ENCODE results near the gene FAR1. TPM values are rescaled to one million over a fixed set of nuclear protein-coding genes. Genes with fewer than 3 reads are reported as not detected.

The FAR1 gene
- polyA plus RNA-seq, 1 of the 3 experiments (the other 2 are of a cell fraction), result 29.0 TPM

DNA sequence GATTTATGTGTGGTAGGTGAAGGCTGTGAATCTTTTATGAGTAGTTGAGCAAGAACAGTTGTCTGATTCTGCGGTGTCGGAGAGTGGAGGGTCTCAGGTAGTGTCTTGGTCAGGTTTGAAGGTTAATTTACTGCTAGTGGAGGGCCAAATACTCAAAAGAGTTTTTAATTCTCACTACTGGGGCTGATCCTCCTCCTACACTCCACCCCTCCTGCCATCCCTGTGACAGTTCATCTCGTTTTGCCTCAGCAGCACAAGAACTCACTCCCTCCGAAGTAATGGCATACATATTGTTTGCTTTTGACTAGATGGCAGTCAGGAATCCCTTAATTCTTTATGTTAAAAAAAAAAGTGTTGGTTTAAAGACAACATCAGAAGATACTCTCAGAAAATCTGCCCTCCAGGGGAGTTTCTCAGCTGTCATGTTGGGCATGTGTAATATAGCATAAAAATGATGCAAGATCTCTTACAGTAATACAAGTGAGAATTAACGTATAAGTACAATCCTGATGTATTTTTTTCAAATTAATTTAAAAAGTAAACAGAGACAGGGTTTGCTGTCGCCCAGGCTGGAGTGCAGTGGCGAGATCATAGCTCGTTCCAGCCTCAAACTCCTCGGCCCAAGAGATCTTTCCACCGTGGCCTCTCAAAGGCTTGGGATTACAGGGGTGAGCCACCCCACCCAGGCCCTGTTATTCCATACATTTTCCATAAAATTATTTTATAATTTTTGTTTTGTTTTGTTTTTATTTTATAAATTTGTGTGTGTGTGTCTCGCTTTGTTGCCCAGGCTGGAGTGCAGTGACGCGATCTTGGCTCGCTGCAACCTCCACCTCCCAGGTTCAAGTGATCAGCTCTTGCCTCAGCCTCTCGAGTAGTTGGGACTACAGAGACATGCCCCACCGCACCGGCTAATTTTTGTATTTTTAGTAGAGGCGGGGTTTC, 1.3 kb downstream of the FAR1 start:
- Histone ChIP-seq H3F3A (replicated peaks; ENCODE audit: insufficient read depth) (peaks cover 9% of the 10 kb centered on the region), H3K4me3 (ENCODE audit: low read depth in 2 of 2, low read length in 1 of 2) (peak overlapping the region; percentile 62 to 85), H3K9me2 (no peaks in the 10 kb centered on the region), H3K27ac (ENCODE audit: low read depth in 2 of 2, low read length in 1 of 2) (peak overlapping the region; percentile 56 to 63; a peak in 2 of 4 replicates), H3K4me1 (ENCODE audit: control insufficient read depth in 1 of 2, insufficient read depth in 2 of 2, low read depth in 1 of 2, low read length in 1 of 2) (peaks cover 0 to 11% of the 10 kb centered on the region in 2 experiments; a peak in 2 of 4 replicates), H3K27me3 (ENCODE audit: insufficient read depth) (no peaks in the 10 kb centered on the region), H3K4me2 (peak overlapping the region; percentile 80), H3K9me3 (no peaks in the 10 kb centered on the region), H2AFZ (ENCODE audit: low read depth) (peak overlapping the region; percentile 69; the same call in 1 of the 2 replicates), H3K9ac (peak overlapping the region; percentile 85), H3K36me3 (replicated peaks in 1 of 2; ENCODE audit: control insufficient read depth in 1 of 2, insufficient read depth in 2 of 2, low read length in 1 of 2) (no peaks in the 10 kb centered on the region), H3K79me2 (ENCODE audit: insufficient read depth) (peaks cover 59% of the 10 kb centered on the region), H4K20me1 (ENCODE audit: insufficient read depth) (peaks cover 52% of the 10 kb centered on the region)
- ChIA-PET POLR2A (interaction anchor here (0.6 kb wide), 1 partner anchor 17 kb away, joined by 5 read pairs; no protein-coding TSS in a partner anchor), CTCF (interaction anchor here (0.8 to 1.6 kb wide), 3 partner anchors 17 to 335 kb away, joined by 3 to 6 read pairs (median 3); no protein-coding TSS in a partner anchor)
- 69% methylated on average over 18 of the region's 18 CpGs for WGBS (ENCODE audit: low lambda C conversion rate)
- TF ChIP-seq MEF2A (IDR thresholded peaks at IDR 0.05; ENCODE audit: borderline replicate concordance, low read depth) (no peak), YY1 (IDR thresholded peaks at IDR 0.05; ENCODE audit: low read depth) (no peak), CHD2 (IDR thresholded peaks at IDR 0.05; ENCODE audit: low read length, partially characterized antibody) (no peak), NFIC (IDR thresholded peaks at IDR 0.05; ENCODE audit: borderline replicate concordance) (no peak), TAF1 (IDR thresholded peaks at IDR 0.05; ENCODE audit: borderline replicate concordance, low read depth, low read length) (no peak), TCF12 (IDR thresholded peaks at IDR 0.05) (no peak), JUND (IDR thresholded peaks at IDR 0.05) (no peak), GATA2 (CRISPR knock-in tag; IDR thresholded peaks at IDR 0.05) (no peak), NRF1 (IDR thresholded peaks at IDR 0.05; ENCODE audit: low read depth, low read length) (no peak), MXI1 (IDR thresholded peaks at IDR 0.05; ENCODE audit: low read depth, low read length) (no peak), RAD21 (IDR thresholded peaks at IDR 0.05; ENCODE audit: low read length) (no peak), RXRA (IDR thresholded peaks at IDR 0.05; ENCODE audit: borderline replicate concordance, low read depth) (no peak)
- TF ChIP-seq, protein P1, sequence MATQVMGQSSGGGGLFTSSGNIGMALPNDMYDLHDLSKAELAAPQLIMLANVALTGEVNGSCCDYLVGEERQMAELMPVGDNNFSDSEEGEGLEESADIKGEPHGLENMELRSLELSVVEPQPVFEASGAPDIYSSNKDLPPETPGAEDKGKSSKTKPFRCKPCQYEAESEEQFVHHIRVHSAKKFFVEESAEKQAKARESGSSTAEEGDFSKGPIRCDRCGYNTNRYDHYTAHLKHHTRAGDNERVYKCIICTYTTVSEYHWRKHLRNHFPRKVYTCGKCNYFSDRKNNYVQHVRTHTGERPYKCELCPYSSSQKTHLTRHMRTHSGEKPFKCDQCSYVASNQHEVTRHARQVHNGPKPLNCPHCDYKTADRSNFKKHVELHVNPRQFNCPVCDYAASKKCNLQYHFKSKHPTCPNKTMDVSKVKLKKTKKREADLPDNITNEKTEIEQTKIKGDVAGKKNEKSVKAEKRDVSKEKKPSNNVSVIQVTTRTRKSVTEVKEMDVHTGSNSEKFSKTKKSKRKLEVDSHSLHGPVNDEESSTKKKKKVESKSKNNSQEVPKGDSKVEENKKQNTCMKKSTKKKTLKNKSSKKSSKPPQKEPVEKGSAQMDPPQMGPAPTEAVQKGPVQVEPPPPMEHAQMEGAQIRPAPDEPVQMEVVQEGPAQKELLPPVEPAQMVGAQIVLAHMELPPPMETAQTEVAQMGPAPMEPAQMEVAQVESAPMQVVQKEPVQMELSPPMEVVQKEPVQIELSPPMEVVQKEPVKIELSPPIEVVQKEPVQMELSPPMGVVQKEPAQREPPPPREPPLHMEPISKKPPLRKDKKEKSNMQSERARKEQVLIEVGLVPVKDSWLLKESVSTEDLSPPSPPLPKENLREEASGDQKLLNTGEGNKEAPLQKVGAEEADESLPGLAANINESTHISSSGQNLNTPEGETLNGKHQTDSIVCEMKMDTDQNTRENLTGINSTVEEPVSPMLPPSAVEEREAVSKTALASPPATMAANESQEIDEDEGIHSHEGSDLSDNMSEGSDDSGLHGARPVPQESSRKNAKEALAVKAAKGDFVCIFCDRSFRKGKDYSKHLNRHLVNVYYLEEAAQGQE (IDR thresholded peaks at IDR 0.05; ENCODE audit: low read depth, low read length), result no peak
- TF ChIP-seq, protein P2, sequence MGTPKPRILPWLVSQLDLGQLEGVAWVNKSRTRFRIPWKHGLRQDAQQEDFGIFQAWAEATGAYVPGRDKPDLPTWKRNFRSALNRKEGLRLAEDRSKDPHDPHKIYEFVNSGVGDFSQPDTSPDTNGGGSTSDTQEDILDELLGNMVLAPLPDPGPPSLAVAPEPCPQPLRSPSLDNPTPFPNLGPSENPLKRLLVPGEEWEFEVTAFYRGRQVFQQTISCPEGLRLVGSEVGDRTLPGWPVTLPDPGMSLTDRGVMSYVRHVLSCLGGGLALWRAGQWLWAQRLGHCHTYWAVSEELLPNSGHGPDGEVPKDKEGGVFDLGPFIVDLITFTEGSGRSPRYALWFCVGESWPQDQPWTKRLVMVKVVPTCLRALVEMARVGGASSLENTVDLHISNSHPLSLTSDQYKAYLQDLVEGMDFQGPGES (IDR thresholded peaks at IDR 0.05; ENCODE audit: low read depth, low read length), result no peak
- TF ChIP-seq, protein P3, sequence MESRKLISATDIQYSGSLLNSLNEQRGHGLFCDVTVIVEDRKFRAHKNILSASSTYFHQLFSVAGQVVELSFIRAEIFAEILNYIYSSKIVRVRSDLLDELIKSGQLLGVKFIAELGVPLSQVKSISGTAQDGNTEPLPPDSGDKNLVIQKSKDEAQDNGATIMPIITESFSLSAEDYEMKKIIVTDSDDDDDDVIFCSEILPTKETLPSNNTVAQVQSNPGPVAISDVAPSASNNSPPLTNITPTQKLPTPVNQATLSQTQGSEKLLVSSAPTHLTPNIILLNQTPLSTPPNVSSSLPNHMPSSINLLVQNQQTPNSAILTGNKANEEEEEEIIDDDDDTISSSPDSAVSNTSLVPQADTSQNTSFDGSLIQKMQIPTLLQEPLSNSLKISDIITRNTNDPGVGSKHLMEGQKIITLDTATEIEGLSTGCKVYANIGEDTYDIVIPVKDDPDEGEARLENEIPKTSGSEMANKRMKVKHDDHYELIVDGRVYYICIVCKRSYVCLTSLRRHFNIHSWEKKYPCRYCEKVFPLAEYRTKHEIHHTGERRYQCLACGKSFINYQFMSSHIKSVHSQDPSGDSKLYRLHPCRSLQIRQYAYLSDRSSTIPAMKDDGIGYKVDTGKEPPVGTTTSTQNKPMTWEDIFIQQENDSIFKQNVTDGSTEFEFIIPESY (IDR thresholded peaks at IDR 0.05; ENCODE audit: borderline replicate concordance, low read depth), result no peak
- no peak for DNase-seq

Measured in SK-N-SH (cell line).